Pancreas (tissue), 10 donors: Measurements from ENCODE around the gene AARS2. TPM values are rescaled to one million over a fixed set of nuclear protein-coding genes. Genes with fewer than 3 reads are reported as not detected.
"Not testable (repeated sequence)": the region's sequence is repeated elsewhere in the genome, so short reads cannot be mapped to it uniquely, and the experiment has no call there.

Experiments used
- ATAC-seq, 4 donors: fragments of 200-7000 bp; cut with Tn5 transposase; one replicate each; pipeline versions ENCODE4 v1.8.0 to v1.9.1; 2020; ENCODE audit warnings: mild to moderate bottlenecking in 4 of 4, moderate library complexity in 4 of 4
- DNase-seq, 6 donors: peaks; one replicate each; pipeline ENCODE4 v3.0.0-alpha.2; 2020
- FAIRE-seq: peaks from 2 replicates; lab custom pipeline; 2012; peaks lifted over from hg19 to GRCh38; lab: Jason Lieb, UNC
- H3K27ac ChIP-seq, 4 donors: fragments of 200-600 bp; sonication (generic); 1 replicate in 3 of 4; 2 replicates in 1 of 4; pipeline versions ENCODE4 v1.5.0 to v1.8.0; 2020
- H3K27me3 ChIP-seq, 4 donors: fragments of 200-600 bp; one replicate each; pipeline ENCODE4 v1.8.0; 2021
- H3K36me3 ChIP-seq, 3 donors: fragments of 200-600 bp; sonication (generic) in 1 of 3; one replicate each; pipeline versions ENCODE4 v1.5.0 to v1.8.0; 2020 to 2021
- H3K4me1 ChIP-seq, 3 donors: fragments of 200-600 bp; one replicate each; pipeline ENCODE4 v1.8.0; 2021
- H3K4me3 ChIP-seq, 4 donors: fragments of 200-600 bp; sonication (generic) in 2 of 4; one replicate each; pipeline versions ENCODE4 v1.5.0 to v1.8.0; 2020 to 2021
- H3K9me3 ChIP-seq, 4 donors: fragments of 200-600 bp; one replicate each; pipeline ENCODE4 v1.8.0; 2021
- CTCF ChIP-seq, 4 donors: fragments of 200-600 bp; sonication (generic) in 3 of 4; IDR thresholded peaks; one replicate each; pipeline versions ENCODE4 v1.5.0 to v1.8.0; 2021; ENCODE audit warnings: antibody characterized with exemption in 4 of 4
- WGBS, 2 donors: extraction: QIAGEN DNeasy Blood & Tissue Kit; methylation state at CpG; one replicate each; pipeline ENCODE4 v1.1.7; 2013; 5-methylcytosine and 5-hydroxymethylcytosine counted together
- intact Hi-C, 3 donors: fragments of 100-400 bp; cut with DNase I; formaldehyde crosslinking; loops; one replicate each; pipeline versions ENCODE4 v1.11.1 to v1.14.2; 2022
- polyA plus RNA-seq, 2 donors: library from polyadenylated mRNA; stranded (reverse); fragments of 200-250 nt; gene quantifications; one replicate each; pipeline ENCODE4 v1.2.3, GENCODE V29; 2013
- total RNA-seq, 6 donors: library from RNA; stranded (reverse); fragmentation: NEBNext Ultra II Directional in 4 of 6; extraction: Animal tissue kit (Norgen Biotek cat#: 25700) in 4 of 6; gene quantifications; one replicate each; pipeline versions ENCODE4 v1.2.1 to v1.2.4, GENCODE V29; 2021 to 2023
- donor health status: healthy with polysubstance abuse.
- donor health status: DM: no; HTN: no; CAD: no; lungs with moderate emphysema.
- donor health status: DM: no; HTN: no; CAD: no.
- donor health status: control.
- donor health status: control.
- donor health status: Bipolar disorder and iron deficiency.
- donor health status: DM: yes; HTN: yes; CAD: no.
- donor health status: DM: no; HTN: no; CAD: no.
- donor health status: DM: no; HTN: no; CAD: no.
- donor health status: DM: yes; HTN: yes; CAD: no.

The AARS2 gene
- total and polyA plus RNA-seq, 8 donors, result 3.6 to 8.7 (median 5.0) TPM

- intact Hi-C loops, result loop anchor here in 2 of 3 donors (5.0 to 10.0 kb wide), 2 partner anchors 65 to 158 kb away; partner anchors contain the start of gene NFKBIE (in 1 of the 2)
- Histone ChIP-seq H3K27me3 (peaks cover 0 to 5% (median 0%) of the 10 kb centered on the region in 4 donors), H3K4me1 (no peaks in the 10 kb centered on the region), H3K9me3 (no peaks in the 10 kb centered on the region), H3K36me3 (no peaks in the 10 kb centered on the region), H3K27ac (no peak overlapping the region), H3K4me3 (no peak overlapping the region)
- 53 to 56% methylated on average over 7 of the region's 7 CpGs for WGBS, 2 donors
- TF ChIP-seq CTCF (IDR thresholded peaks at IDR 0.05), result no peak
- ATAC-seq (no peak), FAIRE-seq (no peak), DNase-seq (no peak)
These were observed 19.4 kb upstream of the AARS2 start for GRCh38 chr6:44332585-44332984.

DNA sequence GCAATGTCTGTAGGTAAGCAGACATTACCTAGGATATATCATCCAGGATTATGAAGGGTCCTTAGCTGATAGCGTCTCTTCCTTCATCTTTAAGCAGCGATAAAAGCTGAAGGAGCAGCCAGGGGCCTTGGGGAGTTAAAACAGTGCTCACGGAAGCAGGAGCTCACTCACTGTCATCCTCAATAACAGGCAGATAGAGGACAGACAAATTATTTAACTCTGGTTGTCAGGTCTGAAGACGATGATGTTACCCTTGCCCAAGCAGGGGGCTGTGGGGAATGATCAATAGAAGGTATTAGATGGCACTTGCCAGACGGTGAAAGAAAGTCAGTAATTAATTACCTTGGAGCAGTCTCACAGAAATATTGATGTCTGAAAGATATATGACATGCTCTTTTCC is 16.7 kb upstream of the AARS2 start:
- FAIRE-seq (no peak), ATAC-seq (no peak), DNase-seq (no peak)
- 48 to 55% methylated on average over 5 of the region's 5 CpGs for WGBS, 2 donors
- no peak overlapping the region for H3K27ac ChIP-seq
- TF ChIP-seq CTCF (IDR thresholded peaks at IDR 0.05), result no peak
- intact Hi-C loops, result loop anchor here in 2 of 3 donors (5.0 to 10.0 kb wide), 2 partner anchors 63 to 155 kb away; partner anchors contain the start of gene NFKBIE (in 1 of the 2)
- H3K27me3 ChIP-seq, result peaks cover 0 to 5% (median 0%) of the 10 kb centered on the region in 4 donors
- no peaks in the 10 kb centered on the region for H3K9me3 ChIP-seq
- H3K4me3 ChIP-seq, result no peak overlapping the region
- H3K36me3 ChIP-seq, result no peaks in the 10 kb centered on the region
- no peaks in the 10 kb centered on the region for H3K4me1 ChIP-seq

GRCh38 chr6:44328203-44328602 is 15.1 kb upstream of the AARS2 start:
- H3K4me3 ChIP-seq, DNase-seq, H3K27ac ChIP-seq, intact Hi-C loops, H3K36me3 ChIP-seq, H3K4me1 ChIP-seq, FAIRE-seq, ATAC-seq, H3K27me3 ChIP-seq, H3K9me3 ChIP-seq: not testable (repeated sequence)
- WGBS, 2 donors, result 20% methylated on average over 7 of the region's 9 CpGs

DNA sequence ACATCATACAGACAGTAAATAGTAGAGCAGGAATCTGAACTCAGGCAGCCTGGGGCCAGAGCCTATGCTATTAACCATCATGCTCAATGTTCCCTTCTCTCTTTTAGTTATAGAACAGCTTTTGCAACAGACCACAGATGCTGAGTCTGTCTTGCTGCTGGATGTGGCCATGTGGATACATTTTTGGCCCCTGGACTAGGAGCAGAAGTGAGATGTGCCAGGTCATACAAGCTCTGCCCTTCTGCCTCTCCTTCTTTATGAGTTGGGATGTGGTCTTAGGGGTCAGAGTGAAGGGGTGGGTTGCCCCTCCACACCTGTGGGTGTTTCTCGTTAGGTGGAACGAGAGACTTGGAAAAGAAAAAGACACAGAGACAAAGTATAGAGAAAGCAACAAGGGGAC is 14.6 kb upstream of the AARS2 start:
- intact Hi-C loops, result no loop called here
- Histone ChIP-seq H3K4me1 (no peaks in the 10 kb centered on the region), H3K9me3 (no peaks in the 10 kb centered on the region), H3K27ac (no peak overlapping the region), H3K36me3 (no peaks in the 10 kb centered on the region), H3K27me3 (peaks cover 0 to 5% (median 0%) of the 10 kb centered on the region in 4 donors), H3K4me3 (no peak overlapping the region)
- no peak for FAIRE-seq
- DNase-seq, result no peak
- TF ChIP-seq CTCF (IDR thresholded peaks at IDR 0.05), result no peak
- WGBS, 2 donors, result 39 to 83% methylated on average over 2 of the region's 2 CpGs
- ATAC-seq, result no peak

- FAIRE-seq (no peak), DNase-seq (no peak), ATAC-seq (no peak)
- intact Hi-C loops, result no loop called here
- peaks cover 0 to 3% (median 0%) of the 10 kb centered on the region in 4 donors for H3K27me3 ChIP-seq
- H3K9me3 ChIP-seq, result no peaks in the 10 kb centered on the region
- no peak overlapping the region for H3K4me3 ChIP-seq
- H3K27ac ChIP-seq, result no peak overlapping the region
- no peaks in the 10 kb centered on the region for H3K4me1 ChIP-seq
- TF ChIP-seq CTCF (IDR thresholded peaks at IDR 0.05), result no peak
- H3K36me3 ChIP-seq, result no peaks in the 10 kb centered on the region
These were observed 13.9 kb upstream of the AARS2 start for GRCh38 chr6:44327096-44327495.
